Osteocyte (in vitro differentiated cells): ENCODE data around the gene ZNF483. TPM values are rescaled to one million over a fixed set of nuclear protein-coding genes. Genes with fewer than 3 reads are reported as not detected.
"Not testable (repeated sequence)": the region's sequence is repeated elsewhere in the genome, so short reads cannot be mapped to it uniquely, and the experiment has no call there.

Experiments used
- DNase-seq: peaks from one replicate; pipeline ENCODE4 v3.0.0; 2021; ENCODE audit warnings: mixed read lengths; ENCODE audit not compliant: unreplicated experiment; ENCODE audit errors: extremely low spot score
- H3K27ac Mint-ChIP-seq: one replicate; pipeline ENCODE4 v1.8.0; 2021; ENCODE audit warnings: mild to moderate bottlenecking, mixed read lengths; ENCODE audit not compliant: unreplicated experiment
- H3K27me3 Mint-ChIP-seq: one replicate; pipeline ENCODE4 v1.8.0; 2021; ENCODE audit warnings: mixed read lengths; ENCODE audit not compliant: unreplicated experiment
- H3K36me3 Mint-ChIP-seq: one replicate; pipeline ENCODE4 v1.8.0; 2021; ENCODE audit warnings: mixed read lengths; ENCODE audit not compliant: unreplicated experiment
- H3K4me1 Mint-ChIP-seq: one replicate; pipeline ENCODE4 v1.8.0; 2021; ENCODE audit warnings: mixed read lengths; ENCODE audit not compliant: unreplicated experiment
- H3K4me3 Mint-ChIP-seq: one replicate; pipeline ENCODE4 v1.8.0; 2021; ENCODE audit warnings: mild to moderate bottlenecking, moderate library complexity, mixed read lengths; ENCODE audit not compliant: unreplicated experiment
- H3K9me3 Mint-ChIP-seq: one replicate; pipeline ENCODE4 v1.8.0; 2021; ENCODE audit warnings: mixed read lengths; ENCODE audit not compliant: unreplicated experiment
- total RNA-seq: library from RNA; stranded (reverse); gene quantifications from 2 replicates; pipeline ENCODE4 v1.2.1, GENCODE V29; 2021
- TF ChIP-seq, protein P1 (sequence below): fragments of 200-600 bp; sonication (generic); IDR thresholded peaks from 2 replicates; pipeline ENCODE4 v1.5.0; 2021; ENCODE audit warnings: antibody characterized with exemption, mild to moderate bottlenecking, moderate library complexity

The ZNF483 gene
- total RNA-seq, 1 donor from 2014 or later = 5.2 TPM

DNA sequence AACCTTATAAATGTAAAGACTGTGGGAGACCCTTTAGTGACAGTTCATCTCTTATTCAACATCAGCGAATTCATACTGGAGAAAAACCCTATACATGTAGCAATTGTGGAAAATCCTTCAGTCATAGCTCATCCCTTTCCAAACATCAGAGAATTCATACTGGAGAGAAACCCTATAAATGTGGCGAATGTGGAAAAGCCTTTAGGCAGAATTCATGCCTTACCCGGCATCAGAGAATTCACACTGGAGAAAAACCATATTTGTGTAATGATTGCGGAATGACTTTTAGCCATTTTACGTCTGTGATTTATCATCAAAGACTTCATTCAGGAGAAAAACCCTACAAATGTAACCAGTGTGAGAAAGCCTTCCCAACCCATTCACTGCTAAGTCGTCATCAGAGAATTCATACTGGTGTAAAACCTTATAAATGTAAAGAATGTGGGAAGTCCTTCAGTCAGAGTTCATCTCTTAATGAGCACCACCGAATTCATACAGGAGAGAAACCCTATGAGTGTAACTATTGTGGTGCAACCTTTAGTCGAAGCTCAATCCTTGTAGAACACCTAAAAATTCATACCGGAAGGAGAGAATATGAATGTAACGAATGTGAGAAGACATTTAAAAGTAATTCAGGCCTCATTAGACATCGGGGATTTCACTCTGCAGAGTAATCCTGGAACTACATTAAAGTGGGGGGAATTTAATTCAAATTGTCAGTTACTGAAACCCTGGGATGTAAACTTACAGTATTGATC, 17.7 kb downstream of the ZNF483 start:
- no peak overlapping the region for H3K4me3 Mint-ChIP-seq
- H3K27me3 Mint-ChIP-seq = no peaks in the 10 kb centered on the region
- no peak for DNase-seq
- TF ChIP-seq, protein P1, sequence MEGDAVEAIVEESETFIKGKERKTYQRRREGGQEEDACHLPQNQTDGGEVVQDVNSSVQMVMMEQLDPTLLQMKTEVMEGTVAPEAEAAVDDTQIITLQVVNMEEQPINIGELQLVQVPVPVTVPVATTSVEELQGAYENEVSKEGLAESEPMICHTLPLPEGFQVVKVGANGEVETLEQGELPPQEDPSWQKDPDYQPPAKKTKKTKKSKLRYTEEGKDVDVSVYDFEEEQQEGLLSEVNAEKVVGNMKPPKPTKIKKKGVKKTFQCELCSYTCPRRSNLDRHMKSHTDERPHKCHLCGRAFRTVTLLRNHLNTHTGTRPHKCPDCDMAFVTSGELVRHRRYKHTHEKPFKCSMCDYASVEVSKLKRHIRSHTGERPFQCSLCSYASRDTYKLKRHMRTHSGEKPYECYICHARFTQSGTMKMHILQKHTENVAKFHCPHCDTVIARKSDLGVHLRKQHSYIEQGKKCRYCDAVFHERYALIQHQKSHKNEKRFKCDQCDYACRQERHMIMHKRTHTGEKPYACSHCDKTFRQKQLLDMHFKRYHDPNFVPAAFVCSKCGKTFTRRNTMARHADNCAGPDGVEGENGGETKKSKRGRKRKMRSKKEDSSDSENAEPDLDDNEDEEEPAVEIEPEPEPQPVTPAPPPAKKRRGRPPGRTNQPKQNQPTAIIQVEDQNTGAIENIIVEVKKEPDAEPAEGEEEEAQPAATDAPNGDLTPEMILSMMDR = no peak
- H3K36me3 Mint-ChIP-seq = peaks cover 57% of the 10 kb centered on the region
- H3K4me1 Mint-ChIP-seq = no peaks in the 10 kb centered on the region
- no peak overlapping the region for H3K27ac Mint-ChIP-seq
- peaks cover 63% of the 10 kb centered on the region for H3K9me3 Mint-ChIP-seq

DNA sequence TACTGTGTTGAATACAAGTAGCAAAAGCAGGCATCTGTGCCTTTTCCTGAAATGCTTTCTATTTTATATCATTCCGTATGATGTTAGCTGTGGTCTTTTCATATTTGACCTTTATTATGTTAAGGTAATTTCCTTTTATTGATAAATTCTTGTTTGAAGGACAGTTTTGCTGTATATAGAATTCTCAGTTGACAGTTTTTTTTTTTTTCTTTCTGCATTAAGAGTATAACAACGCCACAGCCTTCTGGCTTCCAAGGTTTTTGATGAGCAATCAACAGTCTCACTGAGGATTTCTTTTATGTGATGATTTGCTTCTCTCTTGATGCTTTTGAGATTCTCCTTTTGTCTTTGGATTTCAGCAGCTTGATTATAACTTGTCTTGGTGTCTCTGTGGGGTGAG, 23.6 kb downstream of the ZNF483 start:
- H3K4me3 Mint-ChIP-seq = no peak overlapping the region
- H3K4me1 Mint-ChIP-seq = no peaks in the 10 kb centered on the region
- no peaks in the 10 kb centered on the region for H3K27me3 Mint-ChIP-seq
- peaks cover 50% of the 10 kb centered on the region for H3K36me3 Mint-ChIP-seq
- TF ChIP-seq, protein P1 = no peak
- no peak overlapping the region for H3K27ac Mint-ChIP-seq
- peaks cover 65% of the 10 kb centered on the region for H3K9me3 Mint-ChIP-seq
- DNase-seq = no peak

DNA sequence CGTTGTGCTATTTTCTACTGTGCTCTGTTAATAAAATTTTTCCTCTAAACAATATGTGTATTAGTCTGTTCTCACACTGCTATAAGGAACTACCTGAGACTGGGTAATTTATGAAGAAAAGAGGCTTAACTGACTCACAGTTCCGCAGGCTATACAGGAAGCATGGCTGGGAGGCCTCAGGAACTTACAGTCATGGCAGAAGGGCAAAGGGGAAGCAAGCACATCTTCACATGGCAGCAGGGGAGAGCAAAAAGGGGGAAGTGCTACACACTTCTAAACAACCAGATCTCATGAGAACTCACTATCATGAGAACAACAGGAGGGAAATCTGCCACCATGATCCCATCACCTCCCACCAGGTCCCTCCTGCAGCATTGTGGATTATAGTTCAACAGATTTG, 30.4 kb downstream of the ZNF483 start:
- not testable (repeated sequence) for H3K27ac Mint-ChIP-seq, H3K4me3 Mint-ChIP-seq, H3K27me3 Mint-ChIP-seq, DNase-seq, H3K4me1 Mint-ChIP-seq, H3K36me3 Mint-ChIP-seq
- H3K9me3 Mint-ChIP-seq = peaks cover 38% of the 10 kb centered on the region

DNA sequence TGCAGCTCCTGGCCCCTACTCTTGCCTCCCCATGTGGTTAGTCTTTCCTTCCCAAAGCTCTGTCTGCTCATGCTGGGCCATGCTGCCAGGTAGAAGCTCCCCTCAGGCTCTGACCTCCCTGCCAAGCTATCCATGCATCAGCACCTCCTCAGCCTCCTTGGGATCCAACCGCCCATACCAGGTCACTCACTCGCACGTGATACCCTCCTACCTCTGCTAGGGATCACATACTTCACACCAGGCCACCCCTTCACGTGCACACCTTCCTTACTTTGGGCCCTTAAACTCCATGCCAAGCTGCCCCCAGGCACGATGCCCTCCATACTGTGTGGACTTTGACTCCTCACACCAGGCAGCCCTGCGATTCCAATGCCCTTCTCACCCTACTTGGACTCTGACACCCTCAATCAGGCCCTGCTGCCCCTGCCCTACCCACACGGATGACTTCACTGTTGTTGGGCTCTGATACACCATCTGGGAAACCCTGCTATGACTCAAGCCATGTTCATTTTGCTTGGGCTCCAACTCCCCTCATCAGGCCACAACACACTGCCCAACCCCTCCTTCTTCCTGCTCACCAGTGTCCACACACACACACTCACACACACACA, 34.1 kb downstream of the ZNF483 start:
- peaks cover 15% of the 10 kb centered on the region for H3K36me3 Mint-ChIP-seq
- no peak overlapping the region for H3K27ac Mint-ChIP-seq
- no peak overlapping the region for H3K4me3 Mint-ChIP-seq
- H3K27me3 Mint-ChIP-seq = no peaks in the 10 kb centered on the region
- TF ChIP-seq, protein P1 = no peak
- DNase-seq = no peak
- peaks cover 28% of the 10 kb centered on the region for H3K9me3 Mint-ChIP-seq
- no peaks in the 10 kb centered on the region for H3K4me1 Mint-ChIP-seq

DNA sequence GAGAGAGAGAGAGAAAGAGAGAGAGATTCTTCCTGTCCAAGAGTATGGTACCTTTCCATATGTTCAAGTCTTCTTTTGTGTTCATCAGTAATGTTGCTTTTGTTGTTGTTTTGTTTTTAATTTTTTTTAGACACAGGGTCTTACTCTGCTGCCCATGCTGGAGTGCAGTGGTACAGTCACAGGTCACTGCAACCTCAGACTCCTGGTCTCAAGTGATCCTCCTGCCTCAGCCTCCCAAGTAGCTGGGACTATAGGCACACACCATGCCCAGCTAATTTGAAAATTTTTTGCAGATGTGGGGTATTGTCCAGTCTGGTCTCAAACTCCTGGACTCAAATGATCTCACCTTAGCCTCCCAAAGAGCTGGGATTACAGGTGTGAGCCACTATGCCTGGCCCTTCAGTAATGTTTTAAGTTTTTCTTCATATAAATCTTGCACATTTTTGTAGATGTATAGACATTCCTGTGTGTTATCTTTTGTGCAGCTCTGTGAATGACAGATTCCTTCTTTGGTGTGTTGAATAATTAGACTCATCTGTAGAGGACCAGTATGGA, 36.3 kb downstream of the ZNF483 start:
- peaks cover 14% of the 10 kb centered on the region for H3K36me3 Mint-ChIP-seq
- H3K27me3 Mint-ChIP-seq = no peaks in the 10 kb centered on the region
- H3K4me1 Mint-ChIP-seq = no peaks in the 10 kb centered on the region
- H3K4me3 Mint-ChIP-seq = no peak overlapping the region
- TF ChIP-seq, protein P1 = no peak
- DNase-seq = no peak
- H3K27ac Mint-ChIP-seq = no peak overlapping the region
- peaks cover 11% of the 10 kb centered on the region for H3K9me3 Mint-ChIP-seq
